PFSK-1 (cell line): Measurements from ENCODE around the gene ZNF492.

ENCODE experiments used
- FOXP2 ChIP-seq: optimal IDR thresholded peaks from 2 replicates; pipeline ENCODE3; 2011; ENCODE audit warnings: borderline replicate concordance, control low read depth, inconsistent platforms; ENCODE audit not compliant: insufficient read depth; ENCODE audit errors: extremely low read length, extremely low read depth
- SIN3A ChIP-seq: IDR thresholded peaks from 2 replicates; pipeline ENCODE4 v1.6.1; 2012; ENCODE audit warnings: mild to moderate bottlenecking, low read length, moderate library complexity, borderline replicate concordance; ENCODE audit not compliant: insufficient read depth

DNA sequence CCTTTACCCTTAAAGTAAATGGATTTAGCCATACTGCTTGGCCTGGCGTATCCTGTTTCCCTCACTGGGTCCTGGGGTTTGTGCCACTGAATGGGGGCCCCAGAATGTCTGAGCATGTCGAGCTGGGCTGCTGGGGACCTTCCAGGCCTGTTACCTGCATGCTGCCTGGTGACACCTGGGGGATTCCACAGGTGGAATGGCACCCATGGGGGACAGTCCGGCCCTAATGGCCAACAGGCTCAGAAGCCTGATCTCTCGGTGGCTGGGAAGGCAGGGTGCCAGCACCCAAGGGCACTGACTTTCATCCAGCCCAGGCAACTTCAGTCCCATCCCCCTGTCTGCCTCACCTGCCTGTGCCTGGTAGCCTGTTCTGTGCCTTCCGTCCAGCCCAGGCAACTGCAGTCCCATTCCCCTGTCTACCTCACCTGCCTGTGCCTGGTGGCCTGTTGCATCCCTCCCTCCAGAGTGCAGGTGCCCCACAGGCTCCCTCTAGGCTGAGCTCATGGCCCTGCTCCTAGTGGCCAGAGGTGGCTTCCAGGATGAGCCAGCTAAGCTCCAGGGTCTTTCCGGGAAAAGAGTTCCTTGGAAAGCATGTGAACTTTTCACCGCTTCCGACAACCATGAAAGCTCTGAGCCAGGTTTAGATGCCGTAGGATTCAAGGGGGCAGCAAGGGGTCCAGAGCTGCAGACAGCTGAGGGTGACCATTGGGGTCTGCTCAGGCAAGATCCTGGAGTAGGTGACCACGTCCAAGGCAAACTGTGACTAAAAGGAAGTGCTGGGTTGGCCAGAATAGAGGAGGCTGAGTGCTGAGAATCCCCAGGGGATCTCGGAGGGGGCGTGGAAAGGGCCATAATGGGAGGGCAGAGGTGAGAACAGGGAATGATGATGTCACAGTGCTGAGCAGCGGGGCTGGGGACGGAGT lies 30.3 kb upstream of the ZNF492 start:
- TF ChIP-seq FOXP2 (no peak), SIN3A (no peak)
